Neural cell (in vitro differentiated cells): ENCODE results near the gene PIGQ.

Experiments
- EZH2 ChIP-seq: fragments of 200-600, 300-800 bp; shearing (Covaris generic), sonication (generic); IDR thresholded peaks from 2 replicates; pipeline ENCODE4 v1.6.1; 2014; ENCODE audit warnings: antibody characterized with exemption, low read length, borderline replicate concordance, mild to moderate bottlenecking; ENCODE audit not compliant: insufficient read depth, poor library complexity, severe bottlenecking
- MXI1 ChIP-seq: fragments of 450-650 bp; conservative IDR thresholded peaks from 2 replicates; pipeline ENCODE4 v1.6.1; 2014; ENCODE audit warnings: antibody characterized with exemption, mild to moderate bottlenecking; ENCODE audit not compliant: poor library complexity, severe bottlenecking
- POLR2AphosphoS5 ChIP-seq: IDR thresholded peaks from 2 replicates; pipeline ENCODE4 v1.6.1; 2012
- RAD21 ChIP-seq: fragments of 450-650 bp; conservative IDR thresholded peaks from 2 replicates; pipeline ENCODE4 v1.6.1; 2014; ENCODE audit warnings: antibody characterized with exemption, mild to moderate bottlenecking, moderate library complexity
- SMC3 ChIP-seq: fragments of 450-650 bp; conservative IDR thresholded peaks from 2 replicates; pipeline ENCODE4 v1.6.1; 2014; ENCODE audit warnings: antibody characterized with exemption, mild to moderate bottlenecking, moderate library complexity; ENCODE audit not compliant: poor library complexity
- TAF1 ChIP-seq: IDR thresholded peaks from 2 replicates; pipeline ENCODE4 v1.6.1; 2012; ENCODE audit warnings: low read depth
- TF ChIP-seq, protein P1 (sequence below): fragments of 450-650 bp; IDR thresholded peaks from 2 replicates; pipeline ENCODE4 v1.5.1; 2014; ENCODE audit warnings: antibody characterized with exemption, mild to moderate bottlenecking, moderate library complexity; ENCODE audit not compliant: poor library complexity, severe bottlenecking
- TF ChIP-seq, protein P2 (sequence below): IDR thresholded peaks from 2 replicates; pipeline ENCODE4 v1.6.1; 2012; ENCODE audit warnings: borderline replicate concordance

DNA sequence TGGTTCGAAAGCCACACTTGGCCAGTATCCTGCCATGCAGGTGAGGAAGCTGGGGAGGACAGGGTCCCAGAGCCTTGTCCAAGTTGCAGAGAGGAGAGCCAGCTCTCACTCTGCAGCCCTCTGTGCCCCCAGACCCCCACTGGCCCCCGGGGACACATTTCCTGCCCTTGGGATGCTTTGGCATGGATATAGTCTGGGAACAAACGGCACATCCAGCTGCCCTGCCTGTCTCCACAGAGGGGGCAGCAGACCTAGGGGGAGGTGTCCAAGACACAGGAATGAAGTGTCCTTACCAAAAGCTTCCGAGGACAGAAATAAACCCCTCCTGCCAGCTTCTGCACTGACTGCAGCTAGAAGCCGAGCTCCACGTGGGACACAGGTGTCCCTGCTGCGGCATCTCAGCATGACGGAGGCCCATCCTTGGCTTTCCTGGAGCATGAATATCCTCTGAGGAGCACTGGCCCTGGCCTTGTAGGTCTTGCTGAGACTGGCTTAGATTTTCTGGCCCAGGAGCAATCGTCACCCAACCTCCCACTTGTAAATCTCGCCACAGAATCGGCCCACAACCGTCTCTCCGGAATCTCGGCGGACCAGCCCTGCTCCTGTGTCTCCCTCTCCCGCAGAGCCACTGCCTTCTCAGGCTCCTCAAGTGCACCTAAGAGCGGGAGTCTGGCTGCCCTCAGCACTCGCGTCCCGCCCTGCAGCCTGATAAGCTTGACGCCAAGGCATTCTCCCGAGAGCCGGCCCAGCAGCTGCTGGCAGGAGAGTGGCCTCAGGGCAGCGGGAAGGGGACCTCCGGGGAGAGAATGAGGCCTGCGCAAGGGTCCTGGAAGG lies 43.4 kb upstream of the PIGQ start:
- TF ChIP-seq, protein P1, sequence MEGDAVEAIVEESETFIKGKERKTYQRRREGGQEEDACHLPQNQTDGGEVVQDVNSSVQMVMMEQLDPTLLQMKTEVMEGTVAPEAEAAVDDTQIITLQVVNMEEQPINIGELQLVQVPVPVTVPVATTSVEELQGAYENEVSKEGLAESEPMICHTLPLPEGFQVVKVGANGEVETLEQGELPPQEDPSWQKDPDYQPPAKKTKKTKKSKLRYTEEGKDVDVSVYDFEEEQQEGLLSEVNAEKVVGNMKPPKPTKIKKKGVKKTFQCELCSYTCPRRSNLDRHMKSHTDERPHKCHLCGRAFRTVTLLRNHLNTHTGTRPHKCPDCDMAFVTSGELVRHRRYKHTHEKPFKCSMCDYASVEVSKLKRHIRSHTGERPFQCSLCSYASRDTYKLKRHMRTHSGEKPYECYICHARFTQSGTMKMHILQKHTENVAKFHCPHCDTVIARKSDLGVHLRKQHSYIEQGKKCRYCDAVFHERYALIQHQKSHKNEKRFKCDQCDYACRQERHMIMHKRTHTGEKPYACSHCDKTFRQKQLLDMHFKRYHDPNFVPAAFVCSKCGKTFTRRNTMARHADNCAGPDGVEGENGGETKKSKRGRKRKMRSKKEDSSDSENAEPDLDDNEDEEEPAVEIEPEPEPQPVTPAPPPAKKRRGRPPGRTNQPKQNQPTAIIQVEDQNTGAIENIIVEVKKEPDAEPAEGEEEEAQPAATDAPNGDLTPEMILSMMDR, result no peak
- TF ChIP-seq EZH2 (no peak), SMC3 (no peak), POLR2AphosphoS5 (no peak), TAF1 (no peak), RAD21 (no peak), MXI1 (no peak)
- TF ChIP-seq, protein P2, sequence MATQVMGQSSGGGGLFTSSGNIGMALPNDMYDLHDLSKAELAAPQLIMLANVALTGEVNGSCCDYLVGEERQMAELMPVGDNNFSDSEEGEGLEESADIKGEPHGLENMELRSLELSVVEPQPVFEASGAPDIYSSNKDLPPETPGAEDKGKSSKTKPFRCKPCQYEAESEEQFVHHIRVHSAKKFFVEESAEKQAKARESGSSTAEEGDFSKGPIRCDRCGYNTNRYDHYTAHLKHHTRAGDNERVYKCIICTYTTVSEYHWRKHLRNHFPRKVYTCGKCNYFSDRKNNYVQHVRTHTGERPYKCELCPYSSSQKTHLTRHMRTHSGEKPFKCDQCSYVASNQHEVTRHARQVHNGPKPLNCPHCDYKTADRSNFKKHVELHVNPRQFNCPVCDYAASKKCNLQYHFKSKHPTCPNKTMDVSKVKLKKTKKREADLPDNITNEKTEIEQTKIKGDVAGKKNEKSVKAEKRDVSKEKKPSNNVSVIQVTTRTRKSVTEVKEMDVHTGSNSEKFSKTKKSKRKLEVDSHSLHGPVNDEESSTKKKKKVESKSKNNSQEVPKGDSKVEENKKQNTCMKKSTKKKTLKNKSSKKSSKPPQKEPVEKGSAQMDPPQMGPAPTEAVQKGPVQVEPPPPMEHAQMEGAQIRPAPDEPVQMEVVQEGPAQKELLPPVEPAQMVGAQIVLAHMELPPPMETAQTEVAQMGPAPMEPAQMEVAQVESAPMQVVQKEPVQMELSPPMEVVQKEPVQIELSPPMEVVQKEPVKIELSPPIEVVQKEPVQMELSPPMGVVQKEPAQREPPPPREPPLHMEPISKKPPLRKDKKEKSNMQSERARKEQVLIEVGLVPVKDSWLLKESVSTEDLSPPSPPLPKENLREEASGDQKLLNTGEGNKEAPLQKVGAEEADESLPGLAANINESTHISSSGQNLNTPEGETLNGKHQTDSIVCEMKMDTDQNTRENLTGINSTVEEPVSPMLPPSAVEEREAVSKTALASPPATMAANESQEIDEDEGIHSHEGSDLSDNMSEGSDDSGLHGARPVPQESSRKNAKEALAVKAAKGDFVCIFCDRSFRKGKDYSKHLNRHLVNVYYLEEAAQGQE, result no peak
